ENCODE results near the gene UBE3B.
"Not testable (repeated sequence)": the region's sequence is repeated elsewhere in the genome, so short reads cannot be mapped to it uniquely, and the experiment has no call there.

Gene UBE3B

DNA sequence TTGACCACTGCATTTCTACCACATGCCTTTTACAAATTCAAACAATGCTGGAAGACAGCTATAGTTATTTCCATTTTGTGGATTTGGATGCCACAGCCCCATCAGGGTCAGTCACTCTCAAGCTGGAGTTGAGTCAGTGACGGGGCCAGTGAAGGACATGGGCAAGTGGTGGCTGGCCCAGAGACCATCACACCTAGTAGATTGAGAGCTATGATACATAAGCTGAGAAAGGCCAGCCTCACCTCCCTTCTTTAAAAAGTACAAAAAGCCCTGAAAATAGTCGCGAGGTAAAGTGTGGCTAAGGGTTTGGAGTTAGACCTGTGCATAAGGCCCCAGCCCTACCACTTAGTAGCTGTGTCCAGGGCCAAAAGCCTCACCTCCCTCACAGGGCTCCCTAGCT, 4.4 kb upstream of the UBE3B start:
- DNase-seq (ENCODE audit: low read depth in 2 of 2), result no peak

DNA sequence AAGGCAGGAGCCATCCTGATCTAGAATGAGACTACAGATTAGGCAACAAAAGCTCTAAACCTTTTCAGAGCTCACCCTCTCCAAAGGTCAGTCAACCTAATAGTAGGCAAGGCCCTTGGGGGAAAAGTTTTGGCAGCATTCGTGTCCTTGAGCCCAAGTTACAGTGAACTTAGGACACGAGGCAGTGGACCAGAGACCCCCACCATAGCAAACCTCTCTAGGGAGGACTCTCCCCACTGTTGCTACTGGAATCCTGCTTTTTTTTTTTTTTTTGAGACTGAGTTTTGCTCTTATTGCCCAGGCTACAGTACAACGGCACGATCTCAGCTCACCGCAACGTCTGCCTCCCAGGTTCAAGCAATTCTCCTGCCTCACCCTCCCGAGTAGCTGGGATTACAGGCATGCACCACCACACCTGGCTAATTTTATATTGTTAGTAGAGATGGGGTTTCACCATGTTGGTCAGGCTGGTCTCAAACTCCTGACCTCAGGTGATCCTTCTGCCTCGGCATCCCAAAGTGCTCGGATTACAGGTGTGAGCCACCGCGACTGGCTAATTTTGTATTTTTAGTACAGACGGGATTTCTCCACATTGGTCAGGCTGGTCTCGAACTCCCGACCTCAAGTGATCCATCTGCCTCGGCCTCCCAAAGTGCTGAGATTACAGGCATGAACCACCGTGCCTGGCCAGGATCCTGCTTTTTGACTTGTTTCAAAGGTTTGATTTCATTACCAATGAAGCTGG, 3.7 kb upstream of the UBE3B start:
- DNase-seq (ENCODE audit: low read depth in 2 of 2), result not testable (repeated sequence)

DNA sequence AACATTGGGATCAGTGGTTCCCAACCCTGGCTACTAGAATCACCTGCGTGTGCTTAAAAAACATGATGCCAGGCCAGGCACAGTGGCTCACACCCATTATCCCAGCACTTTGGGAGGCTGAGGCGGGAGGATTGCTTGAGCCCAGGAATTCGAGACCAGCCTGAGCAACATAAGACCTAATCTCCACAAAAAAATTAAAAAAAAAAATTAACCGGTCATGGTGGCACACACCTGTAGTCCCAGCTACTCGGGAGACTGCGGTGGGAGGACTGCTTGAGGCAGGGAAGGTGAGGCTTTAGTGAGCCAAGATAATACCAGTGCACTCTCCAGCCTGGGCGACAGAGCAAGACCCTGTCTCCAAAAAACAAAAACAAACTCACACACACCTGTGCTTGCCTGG, 2.3 kb upstream of the UBE3B start:
- no peak for DNase-seq (ENCODE audit: low read depth in 2 of 2)

DNA sequence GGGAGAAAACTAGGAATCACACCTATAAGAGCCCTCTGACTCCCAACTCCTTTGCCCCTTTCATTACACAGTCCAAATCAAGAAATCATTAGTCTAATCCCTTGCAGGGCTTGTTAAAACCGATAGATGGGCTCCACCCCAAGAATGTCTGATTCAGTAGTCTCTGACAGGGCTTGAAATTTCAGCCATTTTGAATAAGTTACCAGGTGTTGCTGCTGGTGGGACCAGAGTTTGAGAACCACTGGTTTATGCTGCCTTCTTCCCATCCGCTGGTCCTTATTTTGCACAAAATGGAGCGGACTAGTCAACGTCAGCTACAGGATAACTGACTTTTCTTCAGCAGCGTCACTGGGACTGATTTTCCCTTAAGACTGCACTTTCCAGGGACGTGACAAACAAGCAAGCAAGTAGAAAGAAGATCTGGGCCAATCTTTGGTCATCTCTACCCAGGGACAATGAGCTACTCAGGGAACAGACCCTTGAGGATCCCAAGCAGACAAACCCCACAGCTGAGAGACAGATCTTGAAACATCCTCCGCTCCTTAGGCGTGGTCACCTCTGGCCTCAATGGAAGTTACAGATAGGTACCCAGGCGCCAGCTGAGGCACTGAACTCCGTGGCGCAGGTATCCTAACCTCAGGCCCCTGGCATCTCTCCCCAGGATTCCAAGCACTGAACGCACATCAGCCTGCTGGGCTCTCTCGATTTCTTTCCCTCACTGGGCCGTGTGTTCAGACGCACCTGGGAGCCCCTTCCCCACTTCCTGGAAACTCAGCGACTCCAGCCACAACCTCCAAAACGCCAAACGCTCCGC, 1.2 kb upstream of the UBE3B start:
- DNase-seq (ENCODE audit: low read depth in 2 of 2), result no peak

DNA sequence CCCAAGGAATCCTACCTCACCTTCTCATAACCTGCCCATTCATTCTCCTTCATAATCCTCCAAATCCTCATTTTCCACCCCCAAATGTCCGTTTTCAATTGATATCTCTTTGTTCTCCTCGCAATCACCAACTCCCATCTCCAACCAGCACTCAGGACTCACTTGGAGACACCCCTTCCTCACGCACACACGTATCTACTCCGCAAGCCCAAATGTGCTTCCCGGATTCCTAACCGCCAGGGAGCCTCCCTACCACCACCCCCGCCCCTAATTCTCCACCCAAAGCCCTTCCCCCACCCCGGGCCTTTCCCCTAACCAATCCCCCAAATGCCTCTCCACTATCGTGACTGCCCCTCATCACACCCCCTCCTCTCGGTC, 638 bp upstream of the UBE3B start:
- no peak for DNase-seq (ENCODE audit: low read depth in 2 of 2)

DNA sequence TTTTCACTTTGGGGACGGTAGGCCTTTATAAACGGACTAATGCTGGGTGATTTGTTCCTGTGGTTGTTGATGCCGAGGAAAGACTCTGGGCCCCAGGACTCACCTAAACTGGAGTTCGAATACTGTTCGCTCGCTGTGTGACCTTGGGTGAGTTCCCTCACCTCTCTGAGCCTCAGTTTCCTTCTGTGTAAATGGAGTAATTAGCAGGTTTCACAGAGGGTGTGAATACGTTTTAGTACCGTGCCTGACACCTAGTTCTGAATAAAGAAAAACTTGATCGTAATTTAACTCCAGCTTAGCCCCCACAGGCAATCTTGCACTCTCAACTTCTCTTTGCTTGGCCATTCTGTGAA, 505 bp downstream of the UBE3B start:
- no peak for DNase-seq (ENCODE audit: low read depth in 2 of 2)

DNA sequence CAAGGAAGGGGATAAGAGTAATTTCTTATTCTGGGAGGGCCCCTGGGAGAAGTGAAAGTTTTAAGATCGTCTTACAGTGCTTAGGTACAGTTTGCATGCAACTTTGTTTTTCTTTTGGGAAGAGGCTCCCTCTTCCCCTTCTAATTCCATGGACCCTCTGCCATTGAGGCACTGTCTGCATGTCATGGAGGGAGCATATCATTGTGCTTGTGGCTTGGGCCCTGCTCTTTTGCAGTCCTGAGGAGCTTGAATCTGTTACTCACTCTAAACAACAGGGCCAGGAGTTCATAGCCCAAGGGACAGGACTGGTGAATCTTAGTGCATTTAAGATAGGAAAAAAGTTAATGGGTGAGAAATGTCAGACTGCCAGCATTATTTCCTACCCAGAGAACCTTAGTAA, 2.3 kb downstream of the UBE3B start:
- no peak for DNase-seq (ENCODE audit: low read depth in 2 of 2)

DNA sequence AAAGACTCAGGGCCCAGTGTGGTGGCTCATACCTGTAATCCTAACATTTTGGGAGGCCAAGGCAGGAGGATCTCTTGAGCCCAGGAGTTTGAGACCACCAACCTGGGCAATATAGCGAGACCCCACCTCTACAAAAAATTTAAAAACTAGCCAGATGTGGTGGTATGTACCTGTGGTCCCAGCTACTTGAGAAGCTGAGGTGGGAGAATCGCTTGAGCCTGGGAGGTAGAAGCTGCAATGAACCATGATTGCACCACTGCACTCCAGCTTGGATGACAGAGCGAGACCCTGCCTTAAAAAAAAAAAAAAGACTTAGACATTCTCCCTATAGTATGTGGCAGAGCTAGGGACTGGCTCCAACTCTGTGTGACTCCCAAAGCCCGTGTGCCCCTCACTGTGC, 2.9 kb downstream of the UBE3B start:
- DNase-seq (ENCODE audit: low read depth in 2 of 2), result no peak

DNA sequence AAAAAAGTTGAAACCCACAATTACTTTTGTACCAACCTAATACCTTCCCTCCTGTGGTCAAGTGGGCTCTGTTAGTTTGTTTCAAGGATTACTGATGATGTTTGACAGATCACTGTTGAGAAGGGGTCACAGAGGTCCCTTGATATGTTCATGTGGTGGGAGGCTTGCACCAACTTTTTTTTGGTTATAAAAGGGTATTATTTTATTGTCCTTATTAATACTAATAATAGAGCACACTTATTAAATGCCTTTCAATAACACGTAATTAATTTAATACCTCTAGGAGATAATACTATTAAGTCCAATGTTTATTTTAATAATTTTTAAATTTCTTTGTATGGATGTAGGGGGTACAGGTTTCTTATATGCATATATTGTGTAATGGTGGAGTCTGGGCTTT, 4.4 kb downstream of the UBE3B start:
- DNase-seq (ENCODE audit: low read depth in 2 of 2), result no peak

DNA sequence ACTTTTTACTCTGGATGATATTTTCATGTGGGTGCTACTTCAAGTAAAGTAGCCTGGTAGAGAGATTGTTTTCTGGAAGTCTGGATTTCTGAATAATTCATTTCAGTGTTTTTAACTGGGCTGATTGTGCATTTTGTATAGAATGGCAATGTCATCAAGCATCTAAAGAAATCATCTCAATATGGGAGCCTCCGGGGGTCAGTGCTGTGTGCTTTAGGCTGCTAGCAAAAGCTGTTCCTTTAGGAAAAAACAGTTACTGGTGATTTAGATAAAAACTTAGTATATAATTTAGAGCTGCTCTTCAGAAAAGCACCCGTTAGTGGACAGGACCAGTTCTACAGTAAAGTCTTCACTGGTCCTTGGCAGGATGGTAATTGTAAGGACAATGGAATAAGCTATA, 5.1 kb downstream of the UBE3B start:
- no peak for DNase-seq (ENCODE audit: low read depth in 2 of 2)

DNA sequence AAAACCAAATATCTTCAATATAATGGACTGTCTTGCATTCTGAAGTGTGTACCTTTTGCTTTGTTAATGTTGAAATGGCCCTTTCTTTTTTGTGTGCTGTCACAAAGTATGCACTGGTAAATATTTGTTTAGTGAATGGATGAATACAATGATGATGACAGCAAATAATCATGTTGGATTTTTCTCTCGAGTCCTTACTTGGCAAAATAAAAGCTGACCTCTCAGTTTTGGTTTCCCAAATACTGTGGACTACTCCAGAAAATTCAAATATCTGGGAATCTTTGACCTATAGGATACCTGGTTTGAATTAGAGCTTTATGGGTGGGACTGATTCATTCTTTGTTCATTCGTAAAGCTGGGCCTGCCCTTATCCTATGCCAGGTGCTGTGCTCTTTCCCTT, 5.5 kb downstream of the UBE3B start:
- no peak for DNase-seq (ENCODE audit: low read depth in 2 of 2)

DNA sequence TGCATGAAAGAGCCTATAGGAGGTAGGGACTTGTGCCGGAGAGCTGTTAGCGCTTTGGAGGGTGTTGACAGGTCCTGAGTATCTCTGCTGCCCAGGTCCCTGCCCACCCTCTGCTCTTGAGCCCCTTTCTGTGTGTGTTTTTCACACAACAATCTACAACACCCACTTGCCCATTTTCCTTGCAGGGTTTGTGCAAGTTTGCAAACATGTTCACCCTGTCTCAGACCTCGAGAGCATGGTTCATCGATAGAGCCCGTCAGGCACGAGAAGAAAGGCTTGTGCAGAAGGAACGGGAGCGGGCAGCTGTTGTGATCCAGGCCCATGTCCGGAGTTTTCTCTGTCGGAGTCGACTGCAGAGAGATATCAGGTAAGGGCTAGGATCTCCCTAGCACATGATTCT, 5.9 kb downstream of the UBE3B start:
- DNase-seq (ENCODE audit: low read depth in 2 of 2), result no peak

DNA sequence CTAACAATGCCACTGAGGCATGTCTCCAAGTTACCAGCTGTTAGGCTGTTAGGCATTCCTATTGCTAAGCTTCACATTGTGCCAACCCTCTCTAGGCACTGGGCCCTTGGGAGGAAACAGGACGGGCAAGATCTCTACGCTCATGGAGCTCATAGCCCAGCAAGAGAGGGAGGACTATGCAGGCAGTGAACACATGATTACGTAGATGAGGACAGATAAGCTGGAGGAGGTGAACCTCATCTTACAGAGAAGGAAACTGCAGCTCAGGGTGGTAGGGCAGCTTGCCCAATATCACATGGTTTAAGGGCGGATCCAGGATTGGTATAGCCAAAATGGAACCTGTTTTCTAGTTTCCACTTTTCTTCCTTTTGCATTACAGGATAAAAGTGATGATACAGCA, 7.8 kb downstream of the UBE3B start:
- DNase-seq (ENCODE audit: low read depth in 2 of 2), result no peak

DNA sequence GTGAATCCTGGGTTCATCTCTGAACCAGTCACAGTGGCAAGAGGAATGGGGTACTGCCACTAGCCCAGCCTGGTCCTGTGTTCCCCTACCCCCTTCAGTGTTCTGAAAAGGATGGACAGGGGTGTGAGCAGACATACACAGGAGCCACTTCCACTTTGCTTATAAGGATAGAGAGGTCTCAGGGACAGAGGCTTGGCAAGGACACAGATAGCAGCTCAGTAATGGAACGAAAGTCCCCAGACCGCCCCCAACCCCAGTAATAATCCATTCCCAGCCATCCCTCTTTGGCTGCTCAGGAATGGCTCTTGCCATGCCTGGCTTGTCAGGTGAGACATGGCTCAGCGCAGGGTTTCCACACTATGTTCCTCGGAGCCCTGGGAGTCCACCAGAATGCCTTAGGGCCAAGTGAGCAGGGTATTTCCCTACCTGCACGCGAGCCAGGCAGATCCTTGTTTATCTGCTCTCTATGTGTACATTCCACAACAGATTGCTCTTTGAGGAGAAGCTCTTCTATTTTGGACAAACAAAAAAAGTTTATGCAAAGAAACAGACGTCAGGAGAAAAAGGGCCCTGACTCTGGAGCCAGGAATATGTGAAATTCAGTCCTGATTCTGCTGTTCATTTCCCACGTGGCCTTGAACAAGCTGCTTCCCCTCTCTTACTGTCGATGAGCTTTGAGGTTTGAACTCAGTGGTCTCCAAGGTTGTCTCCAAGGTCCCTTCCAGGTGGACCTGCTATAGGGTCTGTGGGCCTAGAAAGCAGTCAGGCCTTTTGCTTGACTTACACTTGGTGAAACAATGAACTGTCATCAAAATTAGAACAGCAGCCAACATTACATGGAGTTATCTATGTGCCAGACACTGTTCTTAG, 10.0 kb downstream of the UBE3B start:
- no peak for DNase-seq (ENCODE audit: low read depth in 2 of 2)

DNA sequence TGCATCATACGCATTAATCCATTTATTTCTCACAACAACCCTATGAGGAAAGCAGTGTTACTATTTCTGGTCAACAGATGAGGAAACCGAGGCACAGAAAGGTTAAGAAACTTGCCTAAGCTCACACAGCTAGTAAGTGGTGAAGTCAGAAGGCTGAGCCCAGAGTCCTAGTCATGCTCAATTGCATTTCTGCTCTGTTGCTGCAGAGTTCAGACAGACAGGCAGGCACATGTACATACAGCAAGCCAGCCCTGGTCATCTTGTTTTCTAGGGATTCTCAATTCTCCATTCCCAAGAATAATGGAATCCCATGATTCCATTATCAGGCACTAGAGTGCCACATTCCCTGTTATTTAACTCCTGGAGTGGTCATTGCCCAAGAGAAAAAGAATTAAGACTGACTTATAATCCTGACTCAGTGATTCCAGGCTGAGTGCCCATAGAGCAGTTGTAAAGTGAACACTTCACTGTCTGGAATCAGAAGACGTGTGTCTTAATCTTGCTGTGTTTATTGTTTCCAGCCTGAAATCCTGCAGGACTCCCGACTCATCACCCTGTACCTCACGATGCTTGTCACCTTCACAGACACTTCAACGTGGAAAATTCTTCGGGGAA, 10.7 kb downstream of the UBE3B start:
- DNase-seq (ENCODE audit: low read depth in 2 of 2), result no peak

DNA sequence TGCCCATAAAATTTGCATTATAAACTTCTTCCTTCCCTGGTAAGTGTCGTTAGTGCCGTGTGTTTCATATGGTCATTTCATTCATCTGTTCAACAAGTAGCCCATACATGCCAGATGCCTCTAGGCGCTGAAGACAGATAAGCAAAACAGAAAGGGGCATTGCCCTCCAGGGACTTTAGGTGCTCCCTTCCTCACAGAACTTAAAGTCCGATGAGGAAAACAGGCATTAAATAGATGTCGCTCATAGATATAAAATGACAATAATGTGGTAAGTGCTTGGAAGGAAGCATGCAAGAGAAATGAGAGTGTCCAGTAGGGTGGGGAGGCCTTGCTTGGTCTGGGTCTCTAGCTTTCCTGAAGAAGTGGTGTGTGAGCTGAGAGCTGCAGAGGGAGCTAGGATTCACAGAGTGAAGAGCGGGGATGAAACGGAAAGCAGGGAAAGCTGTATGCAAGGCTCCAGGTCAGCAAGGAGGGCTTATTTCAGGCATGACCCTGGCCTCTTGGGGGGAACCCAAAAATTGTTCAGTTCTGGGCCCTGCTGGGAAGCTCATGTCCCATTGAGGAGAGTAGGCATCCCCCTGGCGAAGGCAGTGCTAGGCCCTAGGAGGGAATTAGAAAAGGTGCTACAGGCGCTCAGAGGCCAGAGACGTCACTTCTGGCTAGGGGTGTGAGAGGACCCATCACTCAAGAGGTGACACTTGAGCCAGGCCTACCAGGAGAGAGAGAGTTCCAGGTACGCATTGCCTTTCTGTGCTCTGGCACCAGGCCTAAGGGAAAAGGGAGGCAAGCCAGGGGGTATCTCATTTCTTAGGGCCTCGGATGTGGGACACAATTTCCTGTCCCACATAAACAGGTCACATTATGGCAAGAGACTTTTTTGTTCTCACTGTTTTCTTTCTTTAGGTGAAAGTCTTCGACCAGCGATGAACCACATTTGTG, 11.9 kb downstream of the UBE3B start:
- DNase-seq (ENCODE audit: low read depth in 2 of 2), result no peak

DNA sequence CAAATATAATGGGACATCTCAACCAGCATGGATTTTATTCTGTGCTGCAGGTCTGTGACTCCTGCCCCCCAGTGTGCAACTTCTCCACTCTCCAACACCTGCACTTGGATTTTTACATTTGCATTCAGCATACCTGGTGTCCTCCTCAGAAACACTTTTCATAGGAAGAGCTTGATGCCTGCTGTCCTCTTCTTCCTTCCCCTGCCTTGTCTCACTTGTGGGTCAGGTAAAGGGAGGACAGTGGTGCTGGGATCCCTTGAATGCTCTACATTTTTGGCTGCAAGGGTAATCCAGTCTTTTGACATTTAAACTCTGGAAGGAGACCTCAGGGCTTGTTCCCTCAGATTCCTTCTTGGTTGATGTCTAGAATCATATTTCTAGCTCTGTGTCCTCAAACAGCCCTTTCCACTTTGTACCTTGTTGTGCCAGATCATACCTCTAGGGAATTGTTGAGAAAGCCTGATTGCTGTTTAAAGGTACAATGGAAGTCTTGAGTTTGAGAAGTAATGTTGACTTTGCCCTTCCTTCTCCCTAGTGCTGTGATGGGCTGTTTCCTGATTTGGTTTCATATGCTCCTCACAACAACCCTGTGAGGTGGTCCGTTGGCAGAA, 12.6 kb downstream of the UBE3B start:
- no peak for DNase-seq (ENCODE audit: low read depth in 2 of 2)

DNA sequence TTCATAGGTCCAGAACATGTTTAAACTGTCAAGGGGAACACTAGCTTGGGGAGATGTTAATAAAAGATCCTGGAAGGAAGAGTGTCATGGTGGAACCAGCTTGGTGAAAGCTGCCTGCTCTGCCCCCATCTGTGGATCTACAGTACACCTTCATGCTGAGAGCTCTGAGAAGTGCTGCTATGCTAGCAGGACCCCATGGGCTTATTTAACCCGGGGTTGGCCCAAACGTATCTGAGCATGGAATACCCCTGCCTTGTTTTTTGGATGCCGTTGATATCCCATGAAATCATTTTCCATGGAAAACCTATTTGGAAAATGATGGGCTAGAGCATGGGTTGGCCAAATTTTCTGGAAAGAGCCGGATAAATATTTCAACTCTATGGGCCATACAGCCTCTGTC, 14.2 kb downstream of the UBE3B start:
- DNase-seq (ENCODE audit: low read depth in 2 of 2), result no peak

DNA sequence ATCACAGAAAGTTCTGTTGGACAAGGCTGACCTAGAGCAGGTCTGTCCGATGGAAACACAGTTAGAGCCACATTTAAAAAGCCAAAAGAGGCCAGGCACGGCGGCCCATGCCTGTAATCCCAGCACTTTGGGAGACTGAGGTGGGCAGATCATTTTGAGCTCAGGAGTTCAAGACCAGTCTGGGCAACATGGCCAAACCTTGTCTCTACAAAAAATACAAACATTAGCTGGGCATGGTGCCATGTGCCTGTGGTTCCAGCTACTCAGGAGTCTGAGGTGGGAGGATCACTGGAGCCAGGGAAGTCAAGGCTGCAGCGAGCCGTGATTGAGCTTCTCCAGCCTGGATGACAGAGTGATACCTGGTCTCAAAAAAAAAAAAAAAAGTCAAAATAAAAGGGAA, 14.9 kb downstream of the UBE3B start:
- no peak for DNase-seq (ENCODE audit: low read depth in 2 of 2)

DNA sequence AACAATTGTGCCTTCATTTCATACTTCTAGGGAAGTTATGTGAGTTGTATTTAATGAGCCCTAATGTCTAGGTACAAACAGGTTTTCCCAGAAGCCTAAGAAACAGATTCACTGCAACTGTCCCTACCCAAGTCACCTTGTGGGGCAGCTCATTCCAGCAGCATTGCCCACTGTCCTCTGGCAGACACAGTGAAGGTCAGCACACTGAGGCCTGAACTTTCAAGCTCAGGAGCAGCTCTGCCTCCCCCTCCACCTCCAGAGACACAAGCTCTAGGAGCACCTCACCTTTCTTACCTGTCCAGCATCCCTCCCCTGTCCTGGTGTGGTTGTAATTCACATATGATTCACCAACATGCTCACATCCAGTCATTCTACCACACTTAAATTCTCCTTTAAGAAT, 15.7 kb downstream of the UBE3B start:
- no peak for DNase-seq (ENCODE audit: low read depth in 2 of 2)

DNA sequence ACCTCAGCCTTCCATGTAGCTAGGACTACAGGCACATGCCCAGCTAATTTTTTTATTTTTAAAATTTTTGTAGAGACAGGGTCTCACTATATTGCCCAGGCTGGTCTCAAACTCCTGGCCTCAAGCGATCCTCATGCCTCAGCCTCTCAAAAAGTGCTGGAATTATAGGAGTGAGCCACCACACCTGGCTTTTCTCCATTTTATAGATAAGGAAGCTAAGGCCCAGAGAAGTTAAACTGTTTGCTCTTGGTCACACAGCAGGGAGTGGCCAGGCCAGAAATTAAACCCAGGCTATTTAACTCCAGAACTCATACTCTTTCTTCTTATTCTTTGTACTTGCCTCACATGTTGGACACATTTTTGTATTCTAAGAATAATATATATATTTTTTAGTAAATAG, 16.5 kb downstream of the UBE3B start:
- no peak for DNase-seq (ENCODE audit: low read depth in 2 of 2)

Measured in stimulated activated CD8-positive, alpha-beta memory T cell treated with anti-CD3 and anti-CD28 coated beads, Interleukin-7, amount 100 ng/mL, for 4 hours (primary cell).